ENCODE data around the gene ZNF41.
"Not testable (repeated sequence)": the region's sequence is repeated elsewhere in the genome, so short reads cannot be mapped to it uniquely, and the experiment has no call there.

ZNF41 gene

GRCh38 chrX:47492133-47492532 lies 9.1 kb upstream of the ZNF41 start:
- DNase-seq (ENCODE audit: low read depth in 2 of 2), result not testable (repeated sequence)

DNA sequence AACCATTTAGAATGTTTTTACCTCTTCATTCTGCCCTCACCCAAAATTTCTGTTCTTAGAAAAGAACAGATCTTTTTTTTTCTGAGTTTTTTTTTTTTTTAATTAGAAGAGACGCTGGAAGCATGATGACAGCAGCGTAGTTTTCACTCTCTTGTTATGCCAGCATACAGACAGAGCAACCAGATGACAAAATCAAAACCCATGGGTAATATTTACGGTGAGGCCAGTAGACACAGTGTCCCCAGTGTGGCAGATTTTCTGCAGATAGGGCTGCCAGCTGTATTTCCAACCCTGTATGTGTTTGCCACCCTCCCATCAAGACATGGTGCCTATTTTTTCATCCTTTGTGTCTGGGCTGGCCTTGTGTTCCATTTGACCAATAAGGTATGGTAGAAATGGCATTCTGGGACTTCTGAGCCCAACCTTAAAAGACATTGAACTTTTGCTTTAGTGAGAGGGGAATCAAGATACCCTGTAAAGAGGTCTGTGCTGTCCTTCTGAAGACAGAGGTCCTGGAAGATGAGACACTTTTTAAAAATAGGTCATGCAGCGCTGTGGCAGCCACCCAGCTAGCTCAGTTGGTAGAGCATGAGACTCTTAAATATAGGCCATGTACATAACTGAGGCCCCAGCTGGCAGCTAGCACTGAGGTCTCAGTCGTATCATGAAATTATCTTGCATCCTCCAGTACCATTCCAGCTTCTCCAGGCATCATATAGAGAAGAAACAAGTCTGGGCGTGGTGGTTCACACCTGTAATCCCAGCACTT lies 6.7 kb upstream of the ZNF41 start:
- no peak for DNase-seq (ENCODE audit: low read depth in 2 of 2)

GRCh38 chrX:47484885-47485284 lies 1.9 kb upstream of the ZNF41 start:
- no peak for DNase-seq (ENCODE audit: low read depth in 2 of 2)

- DNase-seq (ENCODE audit: low read depth in 2 of 2), result no peak
Observed at GRCh38 chrX:47483306-47484268, 565 bp upstream of the ZNF41 start.

GRCh38 chrX:47482065-47482511 lies 934 bp downstream of the ZNF41 start:
- no peak for DNase-seq (ENCODE audit: low read depth in 2 of 2)

- DNase-seq (ENCODE audit: low read depth in 2 of 2), result no peak
Observed at GRCh38 chrX:47481160-47481559, 1.9 kb downstream of the ZNF41 start.

DNA sequence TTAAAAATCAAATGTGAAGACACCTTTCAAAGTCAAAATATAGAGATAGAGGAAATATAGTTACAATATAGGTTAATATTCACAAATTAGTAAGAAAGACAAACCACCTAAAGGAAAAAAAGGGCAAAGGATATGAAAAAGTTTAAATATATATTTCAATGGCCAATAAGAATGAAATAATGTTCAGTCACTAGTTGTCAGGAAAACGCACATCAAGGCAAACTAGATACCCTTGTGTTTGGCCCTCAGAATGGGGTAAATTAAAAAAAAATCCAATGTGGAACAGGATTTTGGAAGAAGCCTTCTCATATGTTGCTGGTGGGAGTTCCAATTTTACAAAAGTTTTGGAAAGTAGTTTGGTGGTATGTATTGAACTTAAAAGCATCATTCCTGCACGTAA lies 2.4 kb downstream of the ZNF41 start:
- no peak for DNase-seq (ENCODE audit: low read depth in 2 of 2)

GRCh38 chrX:47475476-47475875 lies 7.5 kb downstream of the ZNF41 start:
- no peak for DNase-seq (ENCODE audit: low read depth in 2 of 2)

DNA sequence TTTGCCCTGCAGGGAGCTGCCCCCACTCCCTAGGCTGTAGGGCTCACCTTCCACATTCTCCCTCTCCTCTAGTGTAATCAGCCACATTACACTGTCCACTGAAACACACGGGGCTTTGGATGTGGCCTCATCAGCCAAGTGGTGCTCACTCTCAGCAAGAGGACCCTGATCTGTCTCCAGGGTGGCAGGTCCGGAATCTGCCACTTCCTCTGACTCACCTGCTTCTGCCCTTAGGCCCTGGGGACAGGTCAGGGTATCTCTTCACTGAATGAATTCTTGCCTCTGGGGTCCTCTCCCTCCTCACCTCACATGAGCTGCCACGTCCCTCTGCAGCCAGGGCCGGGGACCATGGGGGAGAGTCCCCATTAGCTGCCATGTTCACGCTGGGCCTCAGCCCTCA lies 15.9 kb downstream of the ZNF41 start:
- DNase-seq (ENCODE audit: low read depth in 2 of 2), result no peak

DNA sequence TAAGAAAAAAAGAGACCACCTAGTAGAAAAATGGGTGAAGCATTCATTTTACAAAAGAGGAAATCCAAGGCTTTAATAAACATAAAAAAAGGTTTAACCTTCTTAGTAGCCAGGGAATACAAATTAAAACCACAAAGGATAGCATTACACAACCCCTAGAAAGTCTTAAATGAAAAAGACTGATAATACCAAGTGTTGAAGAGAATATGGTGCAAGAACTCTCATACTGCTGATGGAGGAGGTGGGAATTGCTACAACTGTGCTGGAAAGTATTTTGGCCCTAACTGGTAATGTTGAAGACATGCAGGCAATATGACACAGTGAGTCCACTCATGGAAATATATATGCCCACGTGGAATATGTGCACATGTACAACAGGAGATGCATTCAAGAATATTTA lies 22.5 kb downstream of the ZNF41 start:
- DNase-seq (ENCODE audit: low read depth in 2 of 2), result no peak

- DNase-seq (ENCODE audit: low read depth in 2 of 2), result no peak
Observed at GRCh38 chrX:47458528-47458927, 24.5 kb downstream of the ZNF41 start.

- no peak for DNase-seq (ENCODE audit: low read depth in 2 of 2)
Observed at GRCh38 chrX:47456080-47456479, 26.9 kb downstream of the ZNF41 start.

- no peak for DNase-seq (ENCODE audit: low read depth in 2 of 2)
Observed at GRCh38 chrX:47452112-47452511, 30.9 kb downstream of the ZNF41 start.

DNA sequence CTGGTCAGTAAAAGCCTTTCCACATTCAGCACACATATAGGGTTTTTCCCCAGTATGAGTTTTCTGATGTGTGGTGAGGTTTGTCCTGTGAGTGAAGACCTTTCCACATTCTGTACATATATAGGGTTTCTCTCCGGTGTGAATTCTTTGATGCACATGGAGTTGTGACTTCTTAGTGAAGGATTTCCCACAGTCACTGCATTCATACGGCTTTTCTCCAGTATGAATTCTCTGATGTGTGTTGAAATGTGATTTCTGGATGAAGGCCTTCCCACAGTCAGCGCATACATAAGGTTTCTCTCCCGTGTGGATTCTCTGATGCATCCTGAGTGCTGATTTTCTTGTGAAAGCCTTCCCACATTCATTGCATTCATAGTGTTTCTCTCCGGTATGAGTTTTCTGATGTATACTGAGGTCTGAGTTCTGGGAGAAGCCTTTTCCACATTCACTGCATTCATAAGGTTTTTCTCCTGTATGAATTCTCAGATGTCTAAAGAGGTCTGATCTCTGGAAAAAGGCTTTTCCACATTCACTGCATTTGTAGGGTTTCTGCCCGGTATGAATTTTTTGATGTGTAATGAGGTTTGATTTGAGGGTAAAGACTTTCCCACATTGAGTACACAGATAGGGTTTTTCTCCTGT lies 34.7 kb downstream of the ZNF41 start:
- DNase-seq (ENCODE audit: low read depth in 2 of 2), result no peak

GRCh38 chrX:47447607-47448006 lies 35.4 kb downstream of the ZNF41 start:
- DNase-seq (ENCODE audit: low read depth in 2 of 2), result no peak

DNA sequence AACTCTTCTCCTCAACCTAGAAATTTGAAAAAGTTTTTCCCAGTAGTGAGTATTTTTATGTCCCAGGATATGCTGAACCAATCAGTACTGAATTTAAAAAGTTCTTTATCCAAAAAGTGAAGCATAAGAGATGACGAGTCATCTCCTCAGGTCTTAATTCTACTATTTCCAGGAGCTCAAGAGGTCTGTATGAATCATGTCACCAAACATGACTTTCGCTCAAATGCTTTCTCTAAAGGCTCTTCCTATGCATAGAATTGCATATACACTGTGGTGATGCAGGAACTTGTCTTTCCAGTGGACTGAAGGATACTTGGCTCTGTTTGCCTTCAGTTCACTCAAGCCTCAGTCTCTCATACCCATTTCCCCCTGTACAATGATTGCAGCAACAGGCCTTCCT lies 36.1 kb downstream of the ZNF41 start:
- DNase-seq (ENCODE audit: low read depth in 2 of 2), result no peak

GRCh38 chrX:47446431-47446830 lies 36.6 kb downstream of the ZNF41 start:
- no peak for DNase-seq (ENCODE audit: low read depth in 2 of 2)

DNA sequence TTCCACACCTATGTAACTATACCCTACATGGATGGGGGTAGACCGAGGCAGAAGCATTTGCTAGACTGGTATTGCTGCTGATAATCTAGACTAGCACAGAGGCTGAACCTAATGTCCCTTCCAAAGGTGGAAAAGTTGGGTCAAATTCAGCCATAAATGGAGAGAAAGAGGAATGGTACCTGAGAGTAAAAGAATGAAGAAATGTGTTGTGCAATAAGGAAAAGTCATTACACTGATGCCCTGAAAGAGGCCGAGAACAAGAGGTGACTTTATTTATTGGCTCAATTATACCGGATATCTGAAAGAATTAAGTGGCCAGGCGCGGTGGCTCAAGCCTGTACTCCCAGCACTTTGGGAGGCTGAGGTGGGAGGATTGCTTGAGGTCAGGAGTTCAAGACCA lies 52.1 kb downstream of the ZNF41 start:
- DNase-seq (ENCODE audit: low read depth in 2 of 2), result no peak

DNA sequence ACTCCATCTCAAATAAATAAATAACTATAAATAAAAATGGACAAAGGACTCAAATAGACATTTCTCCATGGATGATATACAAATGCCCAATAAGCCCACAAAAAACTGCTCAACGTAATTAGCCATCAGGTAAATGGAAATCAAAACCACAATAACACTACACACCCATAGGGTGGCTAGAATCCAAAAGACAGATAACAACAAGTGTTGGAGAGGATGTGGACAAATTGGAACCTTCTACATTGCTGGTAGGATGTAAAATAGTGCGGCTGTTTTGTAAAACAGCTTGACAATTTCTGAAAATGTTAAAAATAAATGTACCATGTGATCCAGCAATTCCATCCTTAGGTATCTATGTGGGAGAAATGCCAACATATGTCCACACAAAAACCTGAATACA lies 60.6 kb downstream of the ZNF41 start:
- no peak for DNase-seq (ENCODE audit: low read depth in 2 of 2)

GRCh38 chrX:47420962-47421361 lies 62.1 kb downstream of the ZNF41 start:
- DNase-seq (ENCODE audit: low read depth in 2 of 2), result no peak

- DNase-seq (ENCODE audit: low read depth in 2 of 2), result no peak
Observed at GRCh38 chrX:47420265-47420664, 62.8 kb downstream of the ZNF41 start.

- DNase-seq (ENCODE audit: low read depth in 2 of 2), result no peak
Observed at GRCh38 chrX:47413179-47413594, 69.8 kb downstream of the ZNF41 start.
